ENCODE measurements around the gene CYTH4. TPM values are rescaled to one million over a fixed set of nuclear protein-coding genes. Genes with fewer than 3 reads are reported as not detected.

The CYTH4 gene
- total RNA-seq, 1 experiment from 2014 or later: 1.1 TPM

DNA sequence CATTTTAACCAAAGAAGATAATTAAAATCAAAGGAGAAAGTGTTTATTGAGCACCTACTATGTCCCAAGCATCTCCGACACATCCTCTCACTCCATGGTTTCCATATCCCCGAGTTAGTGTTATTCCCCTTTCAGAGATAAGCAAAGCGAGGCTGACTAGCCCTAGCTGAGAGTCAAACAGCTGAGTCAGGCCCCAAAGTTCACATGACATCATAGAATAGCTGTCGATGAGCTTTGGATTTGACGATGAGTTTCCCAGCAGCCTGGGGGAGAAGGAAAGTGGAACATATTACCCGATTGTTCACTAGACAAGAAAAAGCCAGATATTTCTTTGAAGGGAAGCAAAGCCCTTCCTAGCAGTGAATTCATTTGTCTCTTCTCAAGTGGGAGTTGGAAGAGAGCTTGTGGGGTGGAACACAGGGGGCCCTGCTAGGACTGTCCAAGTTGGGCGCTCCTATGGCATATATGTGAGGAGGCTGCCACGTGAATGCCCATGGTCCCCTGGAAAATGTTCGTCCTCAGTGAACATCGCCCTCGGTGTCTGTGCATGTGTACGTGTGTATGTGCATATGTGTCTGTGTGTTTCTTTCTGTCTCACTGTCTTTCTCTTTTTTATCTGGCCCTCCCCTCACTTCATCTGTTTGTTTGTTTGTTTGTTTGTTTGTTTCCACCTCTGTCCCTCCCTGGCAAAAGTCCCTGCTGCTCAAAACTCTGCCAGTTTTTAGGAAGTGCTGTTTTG, 493 bp upstream of the CYTH4 start:
- H3K27ac ChIP-seq: no peak overlapping the region
- DNase-seq (ENCODE audit: low read depth in 1 of 2, low spot score in 2 of 2): no peak

DNA sequence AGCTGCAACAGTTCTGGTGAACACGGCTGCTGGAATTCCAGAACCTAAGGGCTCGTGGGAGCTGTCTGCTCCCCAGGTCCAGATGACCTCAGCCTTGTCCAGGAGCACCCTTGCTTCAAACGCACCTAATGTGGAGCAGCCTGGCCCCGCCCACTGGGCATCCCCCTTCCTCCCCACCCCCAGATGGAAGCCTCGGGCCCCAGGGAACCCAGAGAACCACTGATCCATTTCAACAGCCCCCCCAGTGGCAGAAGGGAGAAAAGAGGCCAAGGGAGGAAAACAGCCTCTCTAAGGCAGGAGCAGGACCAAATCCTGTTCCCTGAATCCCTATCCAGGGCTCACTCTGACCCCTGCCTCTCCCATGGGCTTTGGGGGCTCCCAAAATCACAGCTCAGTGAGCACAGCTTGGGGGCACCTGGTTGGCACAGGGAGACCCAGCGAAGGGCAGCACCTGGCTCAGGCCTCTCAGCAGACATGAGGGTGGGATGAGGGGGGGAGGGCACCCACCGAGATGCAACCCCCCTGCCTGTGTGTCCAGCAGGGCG, 1.2 kb downstream of the CYTH4 start:
- no peak for DNase-seq (ENCODE audit: low read depth in 1 of 2, low spot score in 2 of 2)
- Histone ChIP-seq H3K27me3 (replicated peaks) (peaks cover 8% of the 10 kb centered on the region), H3K27ac (no peak overlapping the region), H3K36me3 (no peaks in the 10 kb centered on the region), H3K4me3 (no peak overlapping the region), H3K9me3 (replicated peaks) (no peaks in the 10 kb centered on the region), H3K4me1 (replicated peaks) (peaks cover 19% of the 10 kb centered on the region)

More for the DNA sequence above, 493 bp upstream of the CYTH4 start:
- Histone ChIP-seq H3K27me3 (replicated peaks) (peaks cover 5% of the 10 kb centered on the region; the same call in 1 of the 2 replicates), H3K9me3 (replicated peaks) (no peaks in the 10 kb centered on the region), H3K4me3 (no peak overlapping the region), H3K36me3 (no peaks in the 10 kb centered on the region), H3K4me1 (replicated peaks) (peaks cover 22% of the 10 kb centered on the region)

- H3K27ac ChIP-seq: no peak overlapping the region
- peaks cover 8% of the 10 kb centered on the region for H3K27me3 ChIP-seq (replicated peaks)
- H3K36me3 ChIP-seq: no peaks in the 10 kb centered on the region
- no peak overlapping the region for H3K4me3 ChIP-seq
- H3K4me1 ChIP-seq (replicated peaks): peaks cover 11% of the 10 kb centered on the region
- no peaks in the 10 kb centered on the region for H3K9me3 ChIP-seq (replicated peaks)
- no peak for DNase-seq (ENCODE audit: low read depth in 1 of 2, low spot score in 2 of 2)
Measured at GRCh38 chr22:37284126-37284804, 2.0 kb downstream of the CYTH4 start.

- Histone ChIP-seq H3K4me3 (no peak overlapping the region), H3K36me3 (no peaks in the 10 kb centered on the region), H3K4me1 (replicated peaks) (peaks cover 5% of the 10 kb centered on the region; the same call in 1 of the 2 replicates), H3K27me3 (replicated peaks) (peaks cover 8% of the 10 kb centered on the region), H3K27ac (no peak overlapping the region), H3K9me3 (replicated peaks) (no peaks in the 10 kb centered on the region)
- DNase-seq (ENCODE audit: low read depth in 1 of 2, low spot score in 2 of 2): no peak
Measured at GRCh38 chr22:37284805-37285355, 2.6 kb downstream of the CYTH4 start.

DNA sequence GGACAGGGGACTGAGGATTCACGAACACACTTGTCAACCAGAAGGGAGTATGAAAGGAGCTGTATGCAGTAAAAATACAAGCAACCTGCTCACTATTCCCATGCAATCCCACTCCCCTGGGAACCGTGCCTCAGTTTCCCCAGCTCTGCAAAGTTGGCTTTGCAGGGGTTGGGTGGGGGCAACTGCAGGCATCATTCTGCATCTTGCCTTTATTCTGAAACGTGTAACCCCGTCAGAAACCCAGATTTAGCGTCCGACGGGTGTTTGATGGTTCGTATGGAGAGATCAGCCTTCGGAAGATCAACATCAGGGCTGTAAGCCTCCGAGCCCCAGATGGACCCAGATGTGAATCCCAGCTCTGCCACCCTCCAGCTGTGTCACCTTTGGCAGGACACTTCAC, 3.6 kb downstream of the CYTH4 start:
- Histone ChIP-seq H3K4me3 (no peak overlapping the region), H3K27me3 (replicated peaks) (peaks cover 8% of the 10 kb centered on the region), H3K27ac (no peak overlapping the region), H3K36me3 (no peaks in the 10 kb centered on the region), H3K9me3 (replicated peaks) (no peaks in the 10 kb centered on the region), H3K4me1 (replicated peaks) (peaks cover 5% of the 10 kb centered on the region; the same call in 1 of the 2 replicates)
- no peak for DNase-seq (ENCODE audit: low read depth in 1 of 2, low spot score in 2 of 2)

GRCh38 chr22:37287550-37287951, 5.2 kb downstream of the CYTH4 start:
- no peak overlapping the region for H3K27ac ChIP-seq
- peaks cover 1% of the 10 kb centered on the region; the same call in 1 of the 2 replicates for H3K4me1 ChIP-seq (replicated peaks)
- peaks cover 8% of the 10 kb centered on the region for H3K27me3 ChIP-seq (replicated peaks)
- H3K4me3 ChIP-seq: no peak overlapping the region
- DNase-seq (ENCODE audit: low read depth in 1 of 2, low spot score in 2 of 2): no peak
- no peaks in the 10 kb centered on the region for H3K36me3 ChIP-seq
- H3K9me3 ChIP-seq (replicated peaks): no peaks in the 10 kb centered on the region

GRCh38 chr22:37288521-37288920, 6.2 kb downstream of the CYTH4 start:
- no peak overlapping the region for H3K27ac ChIP-seq
- peaks cover 8% of the 10 kb centered on the region for H3K27me3 ChIP-seq (replicated peaks)
- H3K4me1 ChIP-seq (replicated peaks): no peaks in the 10 kb centered on the region
- H3K4me3 ChIP-seq: no peak overlapping the region
- H3K36me3 ChIP-seq: no peaks in the 10 kb centered on the region
- H3K9me3 ChIP-seq (replicated peaks): no peaks in the 10 kb centered on the region
- DNase-seq (ENCODE audit: low read depth in 1 of 2, low spot score in 2 of 2): no peak

DNA sequence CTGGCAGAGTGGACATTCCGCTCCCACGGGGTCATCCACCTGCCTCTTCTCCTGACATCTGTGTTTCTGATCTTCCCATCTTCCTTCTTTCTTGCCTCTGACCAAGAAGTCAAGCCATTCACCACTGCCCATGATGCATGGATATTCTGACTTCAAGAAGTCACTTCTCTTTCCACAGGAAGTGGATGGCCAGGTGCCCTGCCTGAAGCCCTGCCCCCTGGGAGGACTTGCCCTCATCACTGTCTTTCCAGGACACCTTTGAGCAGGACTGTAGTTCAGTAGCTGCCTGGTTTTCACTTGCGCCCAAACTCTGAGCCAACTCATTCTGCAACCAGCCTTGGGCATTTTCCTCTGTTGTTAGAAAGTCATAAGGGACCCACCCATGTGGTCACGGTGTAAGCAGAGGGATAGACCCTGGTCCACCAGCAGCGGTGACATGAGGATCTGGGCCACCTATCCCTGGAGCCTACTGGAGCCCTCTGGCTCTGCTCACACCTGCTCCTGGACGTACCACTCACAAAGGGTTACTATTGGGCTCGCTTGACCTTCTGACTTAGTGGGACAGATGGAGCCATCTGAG, 6.9 kb downstream of the CYTH4 start:
- DNase-seq (ENCODE audit: low read depth in 1 of 2, low spot score in 2 of 2): no peak
- H3K36me3 ChIP-seq: no peaks in the 10 kb centered on the region
- no peak overlapping the region for H3K27ac ChIP-seq
- no peak overlapping the region for H3K4me3 ChIP-seq
- H3K9me3 ChIP-seq (replicated peaks): no peaks in the 10 kb centered on the region
- H3K27me3 ChIP-seq (replicated peaks): peaks cover 8% of the 10 kb centered on the region
- H3K4me1 ChIP-seq (replicated peaks): no peaks in the 10 kb centered on the region

GRCh38 chr22:37290737-37291136, 8.4 kb downstream of the CYTH4 start:
- H3K9me3 ChIP-seq (replicated peaks): no peaks in the 10 kb centered on the region
- H3K4me3 ChIP-seq: no peak overlapping the region
- DNase-seq (ENCODE audit: low read depth in 1 of 2, low spot score in 2 of 2): no peak
- H3K4me1 ChIP-seq (replicated peaks): no peaks in the 10 kb centered on the region
- no peak overlapping the region for H3K27ac ChIP-seq
- H3K27me3 ChIP-seq (replicated peaks): peaks cover 8% of the 10 kb centered on the region
- no peaks in the 10 kb centered on the region for H3K36me3 ChIP-seq

DNA sequence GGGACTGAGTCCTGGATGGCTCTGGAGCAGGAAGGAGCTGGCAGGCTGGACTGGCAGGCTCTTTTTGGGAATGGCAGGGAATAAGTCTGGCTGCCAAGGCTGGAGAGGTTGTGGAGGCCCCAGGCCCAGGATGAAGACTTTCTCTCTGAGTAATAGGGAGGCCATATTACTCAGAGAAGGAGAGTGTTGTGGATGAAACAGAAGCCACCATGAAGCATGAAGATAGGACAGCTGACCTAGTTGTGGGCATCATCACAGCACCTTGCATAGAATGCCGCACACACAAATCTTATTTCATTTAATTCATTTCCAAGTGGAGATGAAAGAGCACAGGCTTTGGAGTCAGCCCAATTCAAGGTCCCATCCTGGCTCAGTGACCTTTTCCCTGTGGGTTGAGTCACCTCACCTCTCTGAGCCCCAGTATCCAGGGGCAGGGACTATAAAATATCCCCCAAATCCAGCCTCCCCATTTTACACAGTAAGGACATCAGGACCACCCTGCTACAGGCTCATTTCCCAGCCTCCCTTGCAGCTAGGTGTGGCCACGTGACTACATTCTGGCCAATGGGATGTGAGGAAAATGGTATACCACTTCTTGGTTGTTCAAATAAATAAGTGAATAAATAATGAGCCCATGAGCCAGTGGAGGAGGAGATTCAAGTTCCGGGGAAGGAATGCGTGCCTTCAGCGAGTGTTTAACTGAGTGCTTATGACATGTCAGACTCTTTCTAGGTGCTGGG, 9.4 kb downstream of the CYTH4 start:
- no peak for DNase-seq (ENCODE audit: low read depth in 1 of 2, low spot score in 2 of 2)
- H3K9me3 ChIP-seq (replicated peaks): no peaks in the 10 kb centered on the region

GRCh38 chr22:37292641-37293040, 10.3 kb downstream of the CYTH4 start:
- H3K36me3 ChIP-seq: no peaks in the 10 kb centered on the region
- H3K4me1 ChIP-seq (replicated peaks): no peaks in the 10 kb centered on the region
- peaks cover 3% of the 10 kb centered on the region; the same call in 1 of the 2 replicates for H3K27me3 ChIP-seq (replicated peaks)
- no peak for DNase-seq (ENCODE audit: low read depth in 1 of 2, low spot score in 2 of 2)
- no peak overlapping the region for H3K4me3 ChIP-seq
- H3K9me3 ChIP-seq (replicated peaks): no peaks in the 10 kb centered on the region; the same call in 1 of the 2 replicates
- no peak overlapping the region for H3K27ac ChIP-seq

More for the DNA sequence above, 9.4 kb downstream of the CYTH4 start:
- Histone ChIP-seq H3K4me1 (replicated peaks) (no peaks in the 10 kb centered on the region), H3K36me3 (no peaks in the 10 kb centered on the region), H3K27me3 (replicated peaks) (peaks cover 3% of the 10 kb centered on the region; the same call in 1 of the 2 replicates), H3K27ac (no peak overlapping the region), H3K4me3 (no peak overlapping the region)

DNA sequence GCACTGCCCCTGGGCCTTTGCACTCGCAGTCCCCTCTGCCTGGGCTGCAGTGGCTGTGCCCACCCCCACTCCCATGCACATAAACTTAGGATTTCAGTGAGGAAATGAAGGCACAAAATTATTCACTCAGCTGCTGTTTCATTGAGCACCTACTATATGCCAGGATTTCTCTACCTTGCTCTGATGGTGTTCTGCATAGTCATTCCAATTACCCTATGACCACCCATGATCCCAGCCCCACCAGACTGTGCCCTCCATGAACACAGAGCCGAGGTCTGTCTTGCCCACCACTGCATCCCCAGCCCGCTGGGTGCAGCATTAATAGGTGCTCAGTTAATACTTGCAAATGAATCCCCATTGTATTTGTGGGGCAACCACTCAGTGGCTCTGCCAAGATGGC, 10.9 kb downstream of the CYTH4 start:
- H3K27ac ChIP-seq: no peak overlapping the region

GRCh38 chr22:37294747-37295146, 12.4 kb downstream of the CYTH4 start:
- H3K36me3 ChIP-seq: no peaks in the 10 kb centered on the region
- H3K4me3 ChIP-seq: no peak overlapping the region
- no peak for DNase-seq (ENCODE audit: low read depth in 1 of 2, low spot score in 2 of 2)
- H3K4me1 ChIP-seq (replicated peaks): no peaks in the 10 kb centered on the region
- no peak overlapping the region for H3K27ac ChIP-seq
- H3K27me3 ChIP-seq (replicated peaks): no peaks in the 10 kb centered on the region
- no peaks in the 10 kb centered on the region; the same call in 1 of the 2 replicates for H3K9me3 ChIP-seq (replicated peaks)

More for the DNA sequence above, 10.9 kb downstream of the CYTH4 start:
- H3K4me1 ChIP-seq (replicated peaks): no peaks in the 10 kb centered on the region
- no peaks in the 10 kb centered on the region; the same call in 1 of the 2 replicates for H3K9me3 ChIP-seq (replicated peaks)
- no peak overlapping the region for H3K4me3 ChIP-seq
- H3K36me3 ChIP-seq: no peaks in the 10 kb centered on the region
- no peaks in the 10 kb centered on the region for H3K27me3 ChIP-seq (replicated peaks)
- no peak for DNase-seq (ENCODE audit: low read depth in 1 of 2, low spot score in 2 of 2)

All from SJSA1 (cell line).